SK-N-SH treated with all-trans-retinoic acid at 6 μM for 48 hours (cell line): Measurements from ENCODE around the gene AKT3.

ENCODE experiments used
- ATAC-seq: fragments of 200-7000 bp; cut with Tn5 transposase; 3 replicates; pipeline ENCODE4 v1.9.1; 2020; ENCODE audit warnings: mild to moderate bottlenecking, moderate library complexity
- ARNTL ChIP-seq: fragments of 450-650 bp; formaldehyde crosslinking; IDR thresholded peaks from 2 replicates; pipeline ENCODE4 v1.5.0; 2020; ENCODE audit warnings: low read depth, mild to moderate bottlenecking, moderate library complexity, borderline replicate concordance
- BACH2 ChIP-seq: fragments of 250-450 bp; sonication (Bioruptor Pico); IDR thresholded peaks from 2 replicates; pipeline ENCODE4 v1.9.0; 2021; ENCODE audit warnings: mild to moderate bottlenecking, borderline replicate concordance
- ESRRG ChIP-seq: fragments of 250-450 bp; sonication (Bioruptor Pico); IDR thresholded peaks from 2 replicates; pipeline ENCODE4 v1.6.1; 2021; ENCODE audit warnings: mild to moderate bottlenecking
- GLIS3 ChIP-seq: fragments of 250-450 bp; sonication (Bioruptor Pico); IDR thresholded peaks from 2 replicates; pipeline ENCODE4 v1.5.0; 2020; ENCODE audit warnings: mild to moderate bottlenecking, moderate library complexity
- ISL1 ChIP-seq: fragments of 250-450 bp; sonication (Bioruptor Pico); IDR thresholded peaks from 2 replicates; pipeline ENCODE4 v2.1.2; 2022; ENCODE audit warnings: mild to moderate bottlenecking, moderate library complexity
- OSR1 ChIP-seq: fragments of 250-450 bp; sonication (Bioruptor Pico); IDR thresholded peaks from 2 replicates; pipeline ENCODE4 v1.8.0; 2022; ENCODE audit warnings: moderate library complexity, mild to moderate bottlenecking, inconsistent platforms
- PPARA ChIP-seq: fragments of 250-450 bp; sonication (Bioruptor Pico); IDR thresholded peaks from 2 replicates; pipeline ENCODE4 v1.5.0; 2020; ENCODE audit warnings: mild to moderate bottlenecking, borderline replicate concordance
- RARB ChIP-seq: fragments of 250-450 bp; sonication (Bioruptor Pico); IDR thresholded peaks from 2 replicates; pipeline ENCODE4 v1.8.0; 2021; ENCODE audit warnings: mild to moderate bottlenecking, moderate library complexity
- SNAI2 ChIP-seq: fragments of 250-450 bp; sonication (Bioruptor Pico); IDR thresholded peaks from 2 replicates; pipeline ENCODE4 v1.5.0; 2020; ENCODE audit warnings: mild to moderate bottlenecking, moderate library complexity
- TCF4 ChIP-seq: fragments of 250-450 bp; sonication (Bioruptor Pico); IDR thresholded peaks from 2 replicates; pipeline ENCODE4 v1.8.0; 2021; ENCODE audit warnings: mild to moderate bottlenecking, moderate library complexity, borderline replicate concordance
- TOX ChIP-seq: fragments of 250-450 bp; sonication (Bioruptor Pico); IDR thresholded peaks from 2 replicates; pipeline ENCODE4 v1.8.0; 2021; ENCODE audit warnings: mild to moderate bottlenecking, moderate library complexity, borderline replicate concordance
- ZC3H10 ChIP-seq: fragments of 250-450 bp; sonication (Bioruptor Pico); IDR thresholded peaks from 2 replicates; pipeline ENCODE4 v1.5.1; 2021; ENCODE audit warnings: mild to moderate bottlenecking, moderate library complexity
- ZFP30 ChIP-seq: fragments of 450-650 bp; formaldehyde crosslinking; IDR thresholded peaks from 2 replicates; pipeline ENCODE4 v1.5.0; 2022; ENCODE audit warnings: mild to moderate bottlenecking, moderate library complexity
- ZNF565 ChIP-seq: fragments of 450-650 bp; formaldehyde crosslinking; conservative IDR thresholded peaks from 2 replicates; pipeline ENCODE4 v1.5.0; 2020; ENCODE audit warnings: low read depth, mild to moderate bottlenecking, moderate library complexity
- ZNF70 ChIP-seq: fragments of 450-650 bp; formaldehyde crosslinking; IDR thresholded peaks from 2 replicates; pipeline ENCODE4 v1.5.0; 2020; ENCODE audit warnings: mild to moderate bottlenecking, moderate library complexity
- ZNF8 ChIP-seq: fragments of 450-650 bp; formaldehyde crosslinking; IDR thresholded peaks from 2 replicates; pipeline ENCODE4 v1.5.0; 2020; ENCODE audit warnings: mild to moderate bottlenecking, moderate library complexity
- TF ChIP-seq, protein P1 (sequence below): fragments of 250-450 bp; sonication (Bioruptor Pico); IDR thresholded peaks from 2 replicates; pipeline ENCODE4 v1.5.1; 2020; ENCODE audit warnings: low read depth, mild to moderate bottlenecking, moderate library complexity
- TF ChIP-seq, protein P2 (sequence below): fragments of 250-450 bp; sonication (Bioruptor Pico); IDR thresholded peaks from 2 replicates; pipeline ENCODE4 v1.5.1; 2021; ENCODE audit warnings: mild to moderate bottlenecking, moderate library complexity
- TF ChIP-seq, protein P3 (sequence below): fragments of 250-450 bp; sonication (Bioruptor Pico); IDR thresholded peaks from 2 replicates; pipeline ENCODE4 v1.8.0; 2021; ENCODE audit warnings: low read depth, mild to moderate bottlenecking, moderate library complexity, borderline replicate concordance
- TF ChIP-seq, protein P4 (sequence below): fragments of 250-450 bp; sonication (Bioruptor Pico); IDR thresholded peaks from 2 replicates; pipeline ENCODE4 v1.8.0; 2020; ENCODE audit warnings: mild to moderate bottlenecking, moderate library complexity, borderline replicate concordance
- TF ChIP-seq, protein P5 (sequence below): fragments of 250-450 bp; sonication (Bioruptor Pico); IDR thresholded peaks from 2 replicates; pipeline ENCODE4 v1.5.0; 2020; ENCODE audit warnings: mild to moderate bottlenecking, moderate library complexity

Gene AKT3

DNA sequence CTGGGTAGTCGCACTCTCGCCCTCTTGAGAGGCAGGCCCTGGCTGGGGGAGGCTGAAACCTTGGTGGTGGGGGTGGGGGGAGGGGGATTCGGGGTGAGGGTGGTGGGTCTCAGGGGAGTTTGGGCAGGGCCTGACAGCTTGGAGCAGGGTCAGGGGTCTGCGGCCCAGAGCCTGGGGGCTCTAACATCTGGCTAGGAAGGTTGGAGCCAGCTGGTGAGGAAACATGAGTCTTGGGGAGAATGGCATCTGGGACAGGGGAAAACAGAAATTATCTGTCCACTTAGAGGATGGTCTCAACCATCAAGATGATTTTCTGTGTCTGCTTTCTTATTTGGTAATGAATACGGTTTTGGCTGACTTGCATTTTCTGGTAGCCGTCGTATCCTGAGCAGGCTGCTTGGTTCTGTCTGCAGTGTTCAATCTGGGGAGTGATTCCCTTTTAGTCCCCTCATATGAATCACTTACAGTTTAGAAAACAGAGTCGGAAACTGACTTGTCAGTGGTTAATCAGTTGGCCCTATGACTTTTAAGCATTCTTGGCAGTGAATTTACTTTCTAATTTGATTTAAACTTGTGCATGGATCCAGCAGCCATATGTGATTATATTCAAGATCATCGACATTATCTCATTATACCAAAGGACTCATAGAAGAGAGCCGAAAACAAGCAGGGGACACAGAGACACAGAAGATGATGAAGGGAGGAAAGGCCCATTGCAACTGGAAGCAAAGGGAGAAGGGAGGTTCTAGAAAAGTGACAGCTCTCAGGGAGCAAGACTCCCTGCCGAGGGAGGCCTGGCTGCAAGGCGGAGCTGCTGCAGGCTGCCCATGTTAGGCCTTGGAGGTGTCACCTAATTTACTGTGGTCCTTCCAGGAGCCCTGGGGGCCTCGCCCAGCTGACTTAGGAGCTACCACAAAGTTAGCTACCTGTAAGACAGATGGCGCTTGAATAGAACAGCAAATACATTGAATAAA, 356.6 kb downstream of the AKT3 start (continued):
- TF ChIP-seq TCF4: 0 out of 2 replicates have a peak, but pooled peaks have one; percentile 28
- no peak for TF ChIP-seq ZFP30 (CRISPR knock-in tag)
- no peak for TF ChIP-seq OSR1 (CRISPR knock-in tag)
- TF ChIP-seq RARB: peak; percentile 80; the same call in 1 of the 2 replicates

DNA sequence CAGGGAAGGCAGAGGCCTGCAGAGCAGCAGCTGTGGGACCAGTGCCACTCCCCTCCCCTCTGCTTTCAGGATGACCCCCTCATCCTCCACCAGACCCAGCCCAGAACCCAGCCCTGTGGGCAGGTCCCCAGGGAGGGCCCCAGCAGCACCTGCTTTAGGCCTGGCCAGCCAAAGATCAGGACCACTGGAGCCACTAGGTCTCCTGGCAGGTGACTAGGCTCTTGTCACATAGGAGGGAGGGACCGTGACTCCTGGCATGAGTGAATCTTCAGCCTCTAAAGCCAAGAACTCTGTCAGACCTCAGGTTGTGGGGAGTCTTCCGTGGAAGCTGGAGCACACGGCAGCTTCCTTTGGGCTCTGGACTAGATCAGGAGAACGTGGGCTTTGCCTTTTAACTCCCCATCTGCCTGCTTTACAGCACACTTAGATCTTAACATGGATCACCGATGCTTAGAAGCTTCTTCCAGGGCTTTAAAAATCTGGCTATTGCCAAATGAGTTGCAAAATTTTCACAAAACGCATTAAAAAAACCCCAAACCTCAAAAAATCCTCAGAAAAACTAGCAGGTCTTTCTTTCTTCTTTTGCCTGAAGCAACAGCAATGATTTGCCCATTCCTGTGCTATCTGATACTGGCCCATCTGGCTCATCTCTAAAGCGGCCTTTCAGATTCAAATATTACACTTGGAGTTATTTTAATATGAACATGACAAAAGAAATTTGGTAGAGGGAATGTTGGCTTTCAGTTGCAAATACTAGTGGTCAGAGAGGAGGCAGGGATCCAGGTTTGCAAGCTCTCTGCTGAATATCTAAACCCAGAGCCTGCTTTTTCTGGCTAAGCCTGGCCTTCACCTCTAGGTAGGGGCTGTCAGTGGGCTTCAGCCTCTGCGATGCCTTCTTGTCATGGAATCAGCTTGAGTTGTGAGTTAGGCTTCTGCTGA, 359.0 kb downstream of the AKT3 start:
- TF ChIP-seq ZNF8: no peak
- TF ChIP-seq TOX (CRISPR knock-in tag): no peak
- TF ChIP-seq ARNTL (CRISPR knock-in tag): no peak
- TF ChIP-seq, protein P1, sequence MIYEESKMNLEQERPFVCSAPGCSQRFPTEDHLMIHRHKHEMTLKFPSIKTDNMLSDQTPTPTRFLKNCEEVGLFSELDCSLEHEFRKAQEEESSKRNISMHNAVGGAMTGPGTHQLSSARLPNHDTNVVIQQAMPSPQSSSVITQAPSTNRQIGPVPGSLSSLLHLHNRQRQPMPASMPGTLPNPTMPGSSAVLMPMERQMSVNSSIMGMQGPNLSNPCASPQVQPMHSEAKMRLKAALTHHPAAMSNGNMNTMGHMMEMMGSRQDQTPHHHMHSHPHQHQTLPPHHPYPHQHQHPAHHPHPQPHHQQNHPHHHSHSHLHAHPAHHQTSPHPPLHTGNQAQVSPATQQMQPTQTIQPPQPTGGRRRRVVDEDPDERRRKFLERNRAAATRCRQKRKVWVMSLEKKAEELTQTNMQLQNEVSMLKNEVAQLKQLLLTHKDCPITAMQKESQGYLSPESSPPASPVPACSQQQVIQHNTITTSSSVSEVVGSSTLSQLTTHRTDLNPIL (CRISPR knock-in tag): no peak
- no peak for TF ChIP-seq ESRRG (CRISPR knock-in tag)
- TF ChIP-seq, protein P2, sequence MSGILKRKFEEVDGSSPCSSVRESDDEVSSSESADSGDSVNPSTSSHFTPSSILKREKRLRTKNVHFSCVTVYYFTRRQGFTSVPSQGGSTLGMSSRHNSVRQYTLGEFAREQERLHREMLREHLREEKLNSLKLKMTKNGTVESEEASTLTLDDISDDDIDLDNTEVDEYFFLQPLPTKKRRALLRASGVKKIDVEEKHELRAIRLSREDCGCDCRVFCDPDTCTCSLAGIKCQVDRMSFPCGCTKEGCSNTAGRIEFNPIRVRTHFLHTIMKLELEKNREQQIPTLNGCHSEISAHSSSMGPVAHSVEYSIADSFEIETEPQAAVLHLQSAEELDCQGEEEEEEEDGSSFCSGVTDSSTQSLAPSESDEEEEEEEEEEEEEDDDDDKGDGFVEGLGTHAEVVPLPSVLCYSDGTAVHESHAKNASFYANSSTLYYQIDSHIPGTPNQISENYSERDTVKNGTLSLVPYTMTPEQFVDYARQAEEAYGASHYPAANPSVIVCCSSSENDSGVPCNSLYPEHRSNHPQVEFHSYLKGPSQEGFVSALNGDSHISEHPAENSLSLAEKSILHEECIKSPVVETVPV (CRISPR knock-in tag): no peak
- no peak for TF ChIP-seq ZNF70 (CRISPR knock-in tag)
- TF ChIP-seq ZC3H10: no peak
- TF ChIP-seq, all 23 proteins: peak for 0
- ATAC-seq: peak; percentile 55

DNA sequence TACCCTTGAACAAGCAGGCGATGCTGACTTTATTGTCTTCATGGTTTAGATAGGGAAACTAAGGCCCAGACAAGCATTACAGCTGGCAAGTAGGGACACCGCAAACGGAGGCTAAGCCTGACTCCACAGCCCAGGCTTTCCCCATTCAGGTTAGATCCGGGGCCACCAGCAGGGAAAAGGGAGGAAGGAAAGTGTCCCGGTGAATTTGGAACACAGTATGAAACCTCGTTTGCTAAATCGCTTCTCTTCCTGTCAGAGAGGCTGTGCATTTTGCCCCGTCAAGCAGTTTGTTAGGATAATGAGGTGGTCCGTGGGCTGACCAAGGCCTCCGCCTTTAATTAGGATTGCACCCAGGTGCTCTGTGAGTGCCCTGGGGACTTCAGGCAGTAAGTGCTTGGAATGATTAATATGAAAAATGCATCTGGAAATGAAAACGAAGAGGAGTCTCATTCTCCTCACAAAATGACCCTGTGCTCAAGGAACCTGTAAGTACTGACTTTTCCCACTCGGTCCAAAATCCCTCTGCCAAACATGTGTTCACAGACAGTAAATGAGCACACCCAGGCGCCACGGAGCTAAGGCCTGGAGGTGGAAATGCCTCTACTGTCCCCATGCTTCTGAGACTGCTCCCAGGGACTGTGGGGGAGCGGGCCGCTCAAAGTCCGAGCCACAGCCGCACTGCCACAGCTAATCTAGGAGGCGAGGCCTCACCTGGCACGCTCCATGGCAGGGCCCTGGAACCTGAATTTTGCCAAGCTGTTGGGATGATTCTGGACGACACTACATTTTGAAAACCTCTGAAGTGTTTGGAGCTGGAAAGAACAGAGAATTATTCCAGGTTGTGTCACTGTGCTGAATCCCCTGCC, 360.1 kb downstream of the AKT3 start:
- no peak for ATAC-seq
- TF ChIP-seq ZNF70 (CRISPR knock-in tag) (no peak), GLIS3 (no peak), ARNTL (CRISPR knock-in tag) (no peak), BACH2 (CRISPR knock-in tag) (no peak), ZFP30 (CRISPR knock-in tag) (no peak), OSR1 (CRISPR knock-in tag) (no peak), TOX (CRISPR knock-in tag) (no peak), PPARA (CRISPR knock-in tag) (no peak), ZC3H10 (no peak), SNAI2 (CRISPR knock-in tag) (no peak), ISL1 (CRISPR knock-in tag) (no peak), ESRRG (CRISPR knock-in tag) (no peak), ZNF565 (no peak), ZNF8 (no peak)
- TF ChIP-seq, protein P3, sequence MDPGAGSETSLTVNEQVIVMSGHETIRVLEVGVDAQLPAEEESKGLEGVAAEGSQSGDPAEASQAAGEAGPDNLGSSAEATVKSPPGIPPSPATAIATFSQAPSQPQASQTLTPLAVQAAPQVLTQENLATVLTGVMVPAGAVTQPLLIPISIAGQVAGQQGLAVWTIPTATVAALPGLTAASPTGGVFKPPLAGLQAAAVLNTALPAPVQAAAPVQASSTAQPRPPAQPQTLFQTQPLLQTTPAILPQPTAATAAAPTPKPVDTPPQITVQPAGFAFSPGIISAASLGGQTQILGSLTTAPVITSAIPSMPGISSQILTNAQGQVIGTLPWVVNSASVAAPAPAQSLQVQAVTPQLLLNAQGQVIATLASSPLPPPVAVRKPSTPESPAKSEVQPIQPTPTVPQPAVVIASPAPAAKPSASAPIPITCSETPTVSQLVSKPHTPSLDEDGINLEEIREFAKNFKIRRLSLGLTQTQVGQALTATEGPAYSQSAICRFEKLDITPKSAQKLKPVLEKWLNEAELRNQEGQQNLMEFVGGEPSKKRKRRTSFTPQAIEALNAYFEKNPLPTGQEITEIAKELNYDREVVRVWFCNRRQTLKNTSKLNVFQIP (CRISPR knock-in tag): no peak
- TF ChIP-seq, protein P4, sequence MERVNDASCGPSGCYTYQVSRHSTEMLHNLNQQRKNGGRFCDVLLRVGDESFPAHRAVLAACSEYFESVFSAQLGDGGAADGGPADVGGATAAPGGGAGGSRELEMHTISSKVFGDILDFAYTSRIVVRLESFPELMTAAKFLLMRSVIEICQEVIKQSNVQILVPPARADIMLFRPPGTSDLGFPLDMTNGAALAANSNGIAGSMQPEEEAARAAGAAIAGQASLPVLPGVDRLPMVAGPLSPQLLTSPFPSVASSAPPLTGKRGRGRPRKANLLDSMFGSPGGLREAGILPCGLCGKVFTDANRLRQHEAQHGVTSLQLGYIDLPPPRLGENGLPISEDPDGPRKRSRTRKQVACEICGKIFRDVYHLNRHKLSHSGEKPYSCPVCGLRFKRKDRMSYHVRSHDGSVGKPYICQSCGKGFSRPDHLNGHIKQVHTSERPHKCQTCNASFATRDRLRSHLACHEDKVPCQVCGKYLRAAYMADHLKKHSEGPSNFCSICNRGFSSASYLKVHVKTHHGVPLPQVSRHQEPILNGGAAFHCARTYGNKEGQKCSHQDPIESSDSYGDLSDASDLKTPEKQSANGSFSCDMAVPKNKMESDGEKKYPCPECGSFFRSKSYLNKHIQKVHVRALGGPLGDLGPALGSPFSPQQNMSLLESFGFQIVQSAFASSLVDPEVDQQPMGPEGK (CRISPR knock-in tag): no peak
- TF ChIP-seq, protein P2 (CRISPR knock-in tag): no peak
- TF ChIP-seq, protein P5, sequence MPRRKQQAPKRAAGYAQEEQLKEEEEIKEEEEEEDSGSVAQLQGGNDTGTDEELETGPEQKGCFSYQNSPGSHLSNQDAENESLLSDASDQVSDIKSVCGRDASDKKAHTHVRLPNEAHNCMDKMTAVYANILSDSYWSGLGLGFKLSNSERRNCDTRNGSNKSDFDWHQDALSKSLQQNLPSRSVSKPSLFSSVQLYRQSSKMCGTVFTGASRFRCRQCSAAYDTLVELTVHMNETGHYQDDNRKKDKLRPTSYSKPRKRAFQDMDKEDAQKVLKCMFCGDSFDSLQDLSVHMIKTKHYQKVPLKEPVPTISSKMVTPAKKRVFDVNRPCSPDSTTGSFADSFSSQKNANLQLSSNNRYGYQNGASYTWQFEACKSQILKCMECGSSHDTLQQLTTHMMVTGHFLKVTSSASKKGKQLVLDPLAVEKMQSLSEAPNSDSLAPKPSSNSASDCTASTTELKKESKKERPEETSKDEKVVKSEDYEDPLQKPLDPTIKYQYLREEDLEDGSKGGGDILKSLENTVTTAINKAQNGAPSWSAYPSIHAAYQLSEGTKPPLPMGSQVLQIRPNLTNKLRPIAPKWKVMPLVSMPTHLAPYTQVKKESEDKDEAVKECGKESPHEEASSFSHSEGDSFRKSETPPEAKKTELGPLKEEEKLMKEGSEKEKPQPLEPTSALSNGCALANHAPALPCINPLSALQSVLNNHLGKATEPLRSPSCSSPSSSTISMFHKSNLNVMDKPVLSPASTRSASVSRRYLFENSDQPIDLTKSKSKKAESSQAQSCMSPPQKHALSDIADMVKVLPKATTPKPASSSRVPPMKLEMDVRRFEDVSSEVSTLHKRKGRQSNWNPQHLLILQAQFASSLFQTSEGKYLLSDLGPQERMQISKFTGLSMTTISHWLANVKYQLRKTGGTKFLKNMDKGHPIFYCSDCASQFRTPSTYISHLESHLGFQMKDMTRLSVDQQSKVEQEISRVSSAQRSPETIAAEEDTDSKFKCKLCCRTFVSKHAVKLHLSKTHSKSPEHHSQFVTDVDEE (CRISPR knock-in tag): no peak
